Natural killer cell treated with Interleukin-12 subunit alpha and Interleukin-12 subunit beta and Interleukin-15 and Interleukin-18, amount 100 ng/mL, for 72 hours (primary cell): ENCODE data around the gene FNDC10. TPM values are rescaled to one million over a fixed set of nuclear protein-coding genes. Genes with fewer than 3 reads are reported as not detected.
A peak's percentile ranks its signal among the peaks of the same experiment; 100 is the strongest.
"Not testable (repeated sequence)": the region's sequence is repeated elsewhere in the genome, so short reads cannot be mapped to it uniquely, and the experiment has no call there.

ENCODE experiments used
- ATAC-seq, 2 donors: fragments of 150-1000 bp; cut with Tn5 transposase in 1 of 2; sonication (Bioruptor Pico), chemical (Tn5 transposase) in 1 of 2; 2 replicates each; pipeline ENCODE4 v1.10.0; 2021
- DNase-seq: peaks from one replicate; pipeline ENCODE4 v3.0.0; 2022; ENCODE audit warnings: low spot score
- H3K27ac Mint-ChIP-seq, 2 donors: 1 replicate in 1 of 2; 2 replicates in 1 of 2; pipeline ENCODE4 v1.8.0; 2022; ENCODE audit warnings: mixed read lengths in 2 of 2, mild to moderate bottlenecking in 1 of 2, moderate library complexity in 1 of 2
- H3K27me3 Mint-ChIP-seq, 2 donors: 1 replicate in 1 of 2; 2 replicates in 1 of 2; pipeline ENCODE4 v1.8.0; 2022; ENCODE audit warnings: mixed read lengths in 2 of 2
- H3K36me3 Mint-ChIP-seq: one replicate; pipeline ENCODE4 v1.8.0; 2022; ENCODE audit warnings: mixed read lengths
- H3K4me1 Mint-ChIP-seq, 2 donors: 1 replicate in 1 of 2; 2 replicates in 1 of 2; pipeline ENCODE4 v1.8.0; 2022; ENCODE audit warnings: low read depth in 2 of 2, mixed read lengths in 2 of 2, mild to moderate bottlenecking in 1 of 2
- H3K4me3 Mint-ChIP-seq: one replicate; pipeline ENCODE4 v1.8.0; 2022; ENCODE audit warnings: mixed read lengths
- H3K9me3 Mint-ChIP-seq: 2 replicates; pipeline ENCODE4 v1.8.0; 2022; ENCODE audit warnings: mixed read lengths
- total RNA-seq, 2 donors: library from RNA; stranded (reverse); gene quantifications; one replicate each; pipeline ENCODE4 v1.2.3, GENCODE V29; 2022

FNDC10 gene
- total RNA-seq, 2 donors from 2014 or later = 0.81 to 2.4 TPM

DNA sequence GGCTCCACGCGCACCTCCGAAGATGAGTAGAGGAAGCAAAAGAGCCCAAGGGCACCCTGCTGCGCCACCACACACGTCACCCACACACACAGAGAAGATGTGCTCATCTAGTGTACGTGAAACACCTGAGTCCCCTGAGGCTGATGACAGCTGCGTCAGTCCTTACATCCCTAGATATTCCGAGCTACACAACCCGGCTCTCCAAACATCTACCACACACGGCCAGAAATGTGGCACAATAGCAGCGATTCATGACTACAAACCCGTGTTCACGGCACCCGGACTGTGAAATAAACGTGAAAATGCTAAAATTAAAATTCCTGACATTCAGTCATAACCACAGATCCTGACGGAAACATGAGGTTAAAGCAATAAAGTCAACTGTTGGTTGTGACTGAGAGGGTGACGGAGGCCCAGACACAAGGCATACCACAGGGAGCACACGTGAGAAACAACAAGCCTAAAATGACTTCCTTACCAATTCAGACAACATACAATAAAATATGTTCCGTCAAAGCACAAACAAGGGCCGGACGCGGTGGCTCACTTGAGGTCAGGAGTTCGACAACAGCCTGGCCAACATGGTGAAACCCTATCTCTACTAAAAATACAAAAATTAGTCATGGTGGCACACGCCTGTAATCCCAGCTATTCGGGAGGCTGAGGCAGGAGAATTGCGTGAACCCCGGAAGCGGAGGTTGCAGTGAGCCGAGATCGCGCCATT, 32.6 kb downstream of the FNDC10 start:
- DNase-seq (no peak), ATAC-seq (no peak)
- Mint-ChIP-seq H3K4me3 (peak overlapping the region; percentile 34), H3K9me3 (no peaks in the 10 kb centered on the region), H3K27me3 (no peaks in the 10 kb centered on the region), H3K4me1 (peaks cover 30 to 33% of the 10 kb centered on the region in 2 donors), H3K27ac (peak overlapping the region in 1 of 2 donors; percentile 73), H3K36me3 (peaks cover 6% of the 10 kb centered on the region)

DNA sequence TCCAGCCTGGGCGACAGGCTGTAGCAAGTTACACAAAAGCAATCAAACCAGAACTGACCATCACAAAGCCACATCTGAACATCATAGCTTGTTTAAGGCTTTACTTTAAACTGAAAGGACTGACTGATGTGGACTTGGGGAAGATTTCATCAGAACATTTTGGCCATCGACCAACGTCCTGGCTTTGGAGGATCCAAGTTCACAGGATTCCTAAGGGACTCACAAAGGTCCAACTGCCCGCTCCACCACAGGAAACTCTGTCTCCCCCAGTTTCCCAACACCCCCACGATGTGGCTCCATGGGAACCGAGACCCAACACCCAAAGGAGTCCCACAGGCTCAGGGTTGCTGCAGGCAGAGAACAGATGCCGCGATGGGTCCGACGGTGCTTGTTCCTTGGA, 34.6 kb downstream of the FNDC10 start:
- ATAC-seq (no peak), DNase-seq (no peak)
- Mint-ChIP-seq H3K4me3 (no peak overlapping the region), H3K9me3 (no peaks in the 10 kb centered on the region), H3K27me3 (no peaks in the 10 kb centered on the region), H3K27ac (no peak overlapping the region), H3K4me1 (peaks cover 22 to 29% of the 10 kb centered on the region in 2 donors), H3K36me3 (peaks cover 6% of the 10 kb centered on the region)

DNA sequence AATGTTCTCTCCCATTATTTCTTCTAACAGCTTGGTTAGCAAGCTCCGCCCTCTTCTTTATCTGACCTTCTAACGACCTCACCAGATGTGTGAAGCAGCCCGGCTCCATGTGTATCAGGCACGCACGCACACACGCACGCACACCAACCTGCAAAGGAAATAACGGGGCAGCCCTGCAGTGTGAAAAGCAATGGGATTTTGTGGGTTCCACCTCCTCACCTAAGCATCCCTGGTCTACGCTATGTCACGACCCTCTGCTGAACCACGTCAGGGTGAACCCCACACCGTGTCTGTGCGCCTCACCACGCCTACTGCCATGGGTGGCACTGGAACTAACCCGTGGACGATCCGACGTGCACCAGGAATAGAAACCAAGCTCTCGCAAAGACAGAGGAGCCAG, 35.7 kb downstream of the FNDC10 start:
- H3K4me3 Mint-ChIP-seq = no peak overlapping the region
- no peaks in the 10 kb centered on the region for H3K9me3 Mint-ChIP-seq
- DNase-seq (no peak), ATAC-seq (no peak)
- peaks cover 14 to 23% of the 10 kb centered on the region in 2 donors for H3K4me1 Mint-ChIP-seq
- H3K27ac Mint-ChIP-seq = no peak overlapping the region
- peaks cover 6% of the 10 kb centered on the region for H3K36me3 Mint-ChIP-seq
- no peaks in the 10 kb centered on the region for H3K27me3 Mint-ChIP-seq

DNA sequence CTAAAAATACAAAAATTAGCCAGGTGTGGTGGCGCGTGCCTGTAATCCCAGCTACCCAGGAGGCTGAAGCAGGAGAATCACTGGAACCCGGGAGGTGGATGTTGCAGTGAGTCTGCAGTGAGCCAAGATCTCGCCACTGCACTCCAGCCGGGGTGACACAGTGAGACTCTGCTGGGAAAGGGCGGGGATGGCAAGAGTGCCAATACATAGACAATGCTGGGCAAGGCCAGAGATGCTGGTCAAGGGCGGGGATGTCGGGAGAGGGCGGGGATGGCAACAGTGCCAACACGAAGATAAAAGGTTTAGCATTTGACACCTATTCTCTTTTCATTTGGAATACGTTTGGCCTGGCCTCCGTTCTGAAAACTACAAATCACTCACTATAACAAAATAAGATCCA, 36.2 kb downstream of the FNDC10 start:
- H3K4me3 Mint-ChIP-seq = no peak overlapping the region
- DNase-seq (no peak), ATAC-seq (no peak)
- H3K27me3 Mint-ChIP-seq = no peaks in the 10 kb centered on the region
- H3K36me3 Mint-ChIP-seq = peaks cover 6% of the 10 kb centered on the region
- no peaks in the 10 kb centered on the region for H3K9me3 Mint-ChIP-seq
- no peak overlapping the region for H3K27ac Mint-ChIP-seq
- peaks cover 14 to 25% of the 10 kb centered on the region in 2 donors for H3K4me1 Mint-ChIP-seq

DNA sequence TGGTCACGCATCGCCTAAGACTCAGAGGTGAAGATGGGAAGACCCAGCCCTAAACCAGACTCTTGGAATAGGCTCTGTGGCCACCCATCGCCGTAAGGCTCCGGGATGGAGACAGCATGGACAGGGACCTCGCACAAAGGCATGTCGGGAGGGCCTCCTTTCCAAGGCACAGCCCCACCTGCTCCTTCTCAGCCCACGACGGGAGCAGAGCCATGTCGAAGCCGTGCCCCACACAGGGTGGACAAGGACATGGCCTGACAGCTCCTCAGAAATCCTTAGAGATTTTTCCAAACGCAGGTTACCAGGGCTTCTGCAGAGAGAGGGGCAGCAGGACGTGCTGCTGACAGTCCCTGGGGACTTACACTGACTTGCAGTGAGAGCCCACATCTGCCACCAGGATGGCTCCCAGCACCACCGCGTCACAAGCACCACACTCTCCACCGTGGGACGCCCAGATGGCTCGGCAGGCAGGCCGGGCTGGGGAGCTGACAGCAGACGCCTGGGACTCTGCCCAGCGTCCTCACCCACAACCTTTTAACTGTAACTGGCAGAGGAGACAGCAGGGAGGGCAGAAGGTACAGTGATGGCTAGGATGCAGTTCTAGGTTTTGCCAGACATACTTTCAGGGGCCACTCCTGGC, 37.3 kb downstream of the FNDC10 start:
- peaks cover 14 to 27% of the 10 kb centered on the region in 2 donors for H3K4me1 Mint-ChIP-seq
- H3K27me3 Mint-ChIP-seq = no peaks in the 10 kb centered on the region
- H3K4me3 Mint-ChIP-seq = no peak overlapping the region
- H3K36me3 Mint-ChIP-seq = peaks cover 6% of the 10 kb centered on the region
- H3K9me3 Mint-ChIP-seq = no peaks in the 10 kb centered on the region
- ATAC-seq (no peak), DNase-seq (no peak)
- no peak overlapping the region for H3K27ac Mint-ChIP-seq

- Mint-ChIP-seq H3K9me3 (no peaks in the 10 kb centered on the region), H3K27ac (peak overlapping the region in 1 of 2 donors; percentile 27), H3K4me1 (peaks cover 9 to 20% of the 10 kb centered on the region in 2 donors), H3K36me3 (peaks cover 6% of the 10 kb centered on the region), H3K4me3 (no peak overlapping the region), H3K27me3 (no peaks in the 10 kb centered on the region)
- DNase-seq (no peak), ATAC-seq (no peak)
Observed at GRCh38 chr1:1561801-1562470, 38.0 kb downstream of the FNDC10 start.

DNA sequence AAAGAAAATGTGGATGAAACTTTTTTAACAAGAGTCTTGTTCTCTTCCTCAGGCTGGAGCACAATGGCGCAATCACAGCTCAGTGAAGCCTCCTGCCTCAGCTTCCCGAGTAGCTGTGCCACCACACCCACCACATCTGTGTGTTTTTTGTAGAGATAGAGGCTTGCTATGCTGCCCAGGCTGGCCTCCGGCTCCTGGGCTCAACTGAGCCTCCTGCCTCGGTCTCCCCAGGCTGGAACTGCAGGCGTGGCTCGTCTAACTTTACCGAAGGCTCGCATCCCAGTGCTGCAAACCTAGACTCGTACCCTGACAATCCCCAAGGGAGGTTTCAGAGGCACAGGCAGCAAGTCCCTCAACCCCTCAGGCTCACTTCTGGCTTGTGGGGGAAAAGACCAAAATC, 39.8 kb downstream of the FNDC10 start:
- ATAC-seq (no peak), DNase-seq (no peak)
- Mint-ChIP-seq H3K27me3 (no peaks in the 10 kb centered on the region), H3K27ac (no peak overlapping the region), H3K4me1 (peaks cover 8 to 18% of the 10 kb centered on the region in 2 donors), H3K9me3 (no peaks in the 10 kb centered on the region), H3K36me3 (peaks cover 6% of the 10 kb centered on the region), H3K4me3 (no peak overlapping the region)

DNA sequence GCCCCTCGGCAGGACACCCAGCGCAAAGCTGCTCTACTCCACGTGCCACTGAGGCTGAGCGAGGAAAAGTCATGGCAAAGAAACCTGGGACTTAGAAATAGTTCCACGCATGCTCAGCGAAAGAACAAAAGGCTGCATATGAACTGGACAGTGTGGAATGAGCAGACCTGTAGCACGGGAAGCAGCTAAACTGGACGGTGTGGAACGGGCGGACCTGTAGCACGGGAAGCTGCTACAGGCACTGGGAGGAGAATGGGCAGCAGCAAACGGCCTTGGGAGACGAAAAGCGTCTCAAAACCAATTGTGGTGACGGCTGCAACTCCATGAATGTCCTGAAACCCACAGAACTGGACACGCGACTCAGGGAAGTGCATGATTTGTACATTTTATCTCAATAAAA, 40.9 kb downstream of the FNDC10 start:
- H3K9me3 Mint-ChIP-seq = no peaks in the 10 kb centered on the region
- peaks cover 6 to 18% of the 10 kb centered on the region in 2 donors for H3K4me1 Mint-ChIP-seq
- ATAC-seq (no peak), DNase-seq (no peak)
- no peak overlapping the region for H3K4me3 Mint-ChIP-seq
- no peak overlapping the region for H3K27ac Mint-ChIP-seq
- H3K36me3 Mint-ChIP-seq = no peaks in the 10 kb centered on the region
- no peaks in the 10 kb centered on the region for H3K27me3 Mint-ChIP-seq

DNA sequence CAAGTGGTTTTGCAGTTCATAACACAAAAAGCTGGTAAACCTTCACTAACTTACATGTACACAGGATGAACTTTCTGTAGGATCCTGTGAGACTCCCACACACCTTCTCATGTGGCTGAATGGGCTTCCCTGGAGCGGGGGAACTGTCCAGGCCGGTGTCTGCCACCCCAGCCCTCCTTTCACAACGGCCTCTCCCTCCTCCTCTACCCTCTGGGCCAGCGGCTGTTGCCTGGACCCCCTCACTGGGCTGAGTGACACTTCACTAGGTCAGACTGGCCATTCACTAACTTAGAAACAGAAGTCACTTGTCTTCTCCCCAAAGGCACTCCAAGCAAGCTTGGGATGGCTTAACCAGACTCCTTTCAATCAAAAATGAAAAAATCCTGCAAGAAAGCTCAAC, 41.3 kb downstream of the FNDC10 start:
- H3K36me3 Mint-ChIP-seq = no peaks in the 10 kb centered on the region
- H3K4me1 Mint-ChIP-seq = peaks cover 6 to 17% of the 10 kb centered on the region in 2 donors
- no peaks in the 10 kb centered on the region for H3K27me3 Mint-ChIP-seq
- no peak for DNase-seq
- H3K27ac Mint-ChIP-seq = no peak overlapping the region
- H3K4me3 Mint-ChIP-seq = no peak overlapping the region
- ATAC-seq = no peak
- no peaks in the 10 kb centered on the region for H3K9me3 Mint-ChIP-seq

DNA sequence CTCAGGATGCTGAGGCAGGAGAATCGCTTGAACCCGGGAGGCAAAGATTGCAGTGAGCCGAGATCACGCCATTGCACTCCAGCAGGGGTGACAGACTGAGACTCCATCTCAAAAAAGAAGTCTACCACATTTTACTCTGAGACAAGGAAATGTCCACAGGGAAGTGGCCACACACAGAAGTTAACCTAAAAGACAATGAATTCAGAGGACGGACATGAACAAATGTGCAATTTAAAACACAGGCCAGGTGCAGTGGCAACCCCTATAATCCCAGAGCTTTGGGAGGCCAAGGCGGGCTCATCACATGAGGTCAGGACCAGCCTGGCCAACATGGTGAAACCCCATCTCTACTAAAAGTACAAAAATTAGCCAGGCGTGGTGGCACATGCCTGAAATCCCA, 42.2 kb downstream of the FNDC10 start:
- H3K4me3 Mint-ChIP-seq, ATAC-seq, H3K27ac Mint-ChIP-seq, H3K9me3 Mint-ChIP-seq, H3K27me3 Mint-ChIP-seq, H3K36me3 Mint-ChIP-seq, DNase-seq: not testable (repeated sequence)
- H3K4me1 Mint-ChIP-seq = peaks cover 6 to 17% of the 10 kb centered on the region in 2 donors

DNA sequence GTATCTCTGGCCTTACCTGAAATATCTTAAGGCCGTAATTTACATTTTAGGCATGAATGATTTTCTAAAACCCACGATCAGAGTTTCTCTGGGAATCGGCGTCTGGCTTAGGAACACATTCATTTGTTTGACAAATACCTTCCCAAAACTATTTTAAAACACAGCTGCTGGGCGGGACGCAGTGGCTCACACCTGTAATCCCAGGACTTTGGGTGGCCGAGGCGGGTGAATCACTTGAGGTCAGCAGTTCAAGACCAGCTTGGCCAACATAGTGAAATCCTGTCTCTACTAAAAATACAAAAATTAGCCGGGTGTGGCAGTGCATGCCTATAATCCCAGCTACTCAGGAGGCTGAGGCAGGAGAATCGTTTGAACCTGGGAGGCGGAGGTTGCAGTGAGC, 43.0 kb downstream of the FNDC10 start:
- H3K9me3 Mint-ChIP-seq, DNase-seq, H3K4me3 Mint-ChIP-seq, ATAC-seq, H3K27me3 Mint-ChIP-seq, H3K36me3 Mint-ChIP-seq, H3K27ac Mint-ChIP-seq: not testable (repeated sequence)
- peaks cover 6 to 17% of the 10 kb centered on the region in 2 donors for H3K4me1 Mint-ChIP-seq

DNA sequence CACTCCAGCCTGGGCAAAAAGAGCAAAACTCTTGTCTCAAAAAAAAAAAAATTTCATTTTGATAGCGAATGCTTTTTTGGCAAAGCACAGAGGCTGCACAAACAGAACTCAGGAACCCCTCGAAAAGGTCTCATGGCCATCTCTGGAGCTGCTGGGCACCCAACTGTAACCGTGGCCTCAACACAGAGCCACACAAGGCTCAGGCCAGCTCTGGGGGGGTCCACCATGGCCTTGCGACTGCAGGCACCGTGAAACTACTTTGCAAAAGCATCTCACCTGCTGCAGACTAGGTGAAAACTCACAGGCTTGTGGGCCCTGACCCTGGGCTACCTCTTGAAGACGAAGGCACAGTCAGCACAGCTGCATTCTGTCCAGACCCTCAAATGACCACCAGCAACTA, 43.4 kb downstream of the FNDC10 start:
- Mint-ChIP-seq H3K36me3 (no peaks in the 10 kb centered on the region), H3K4me1 (peaks cover 6 to 14% of the 10 kb centered on the region in 2 donors), H3K27ac (no peak overlapping the region), H3K4me3 (no peak overlapping the region), H3K27me3 (no peaks in the 10 kb centered on the region), H3K9me3 (no peaks in the 10 kb centered on the region)
- ATAC-seq = no peak
- no peak for DNase-seq

GRCh38 chr1:1554926-1555915, 44.7 kb downstream of the FNDC10 start:
- peaks cover 6 to 17% of the 10 kb centered on the region in 2 donors for H3K4me1 Mint-ChIP-seq
- DNase-seq (no peak), ATAC-seq (peak in 1 of 2 donors; percentile 45)
- H3K27ac Mint-ChIP-seq = no peak overlapping the region
- H3K9me3 Mint-ChIP-seq = no peaks in the 10 kb centered on the region
- H3K4me3 Mint-ChIP-seq = no peak overlapping the region
- H3K27me3 Mint-ChIP-seq = no peaks in the 10 kb centered on the region
- H3K36me3 Mint-ChIP-seq = no peaks in the 10 kb centered on the region
